DOHH2 (cell line): ENCODE measurements around the gene DYTN.

ENCODE experiments used
- H3F3A ChIP-seq: fragments of 200-600 bp; sonication (generic), shearing (Covaris generic); 2 replicates; pipeline ENCODE4 v1.6.0; 2016; ENCODE audit warnings: antibody characterized with exemption, mild to moderate bottlenecking; ENCODE audit not compliant: control insufficient read depth, insufficient read depth
- H3K27ac ChIP-seq: fragments of 200-600 bp; sonication (generic); 2 replicates; pipeline ENCODE4 v1.5.1; 2014; ENCODE audit warnings: low read depth, mild to moderate bottlenecking, low read length, moderate library complexity
- H3K27me3 ChIP-seq: fragments of 200-600 bp; sonication (generic); 2 replicates; pipeline ENCODE4 v1.6.1; 2014; ENCODE audit warnings: mild to moderate bottlenecking, low read length, mixed read lengths; ENCODE audit not compliant: control insufficient read depth
- H3K36me3 ChIP-seq: fragments of 200-600 bp; sonication (generic); 2 replicates; pipeline ENCODE4 v1.6.1; 2014; ENCODE audit warnings: mild to moderate bottlenecking, low read length, moderate library complexity, mixed read lengths; ENCODE audit not compliant: control insufficient read depth
- H3K4me1 ChIP-seq: fragments of 200-600 bp; sonication (generic); 2 replicates; pipeline ENCODE4 v1.6.1; 2014; ENCODE audit warnings: mild to moderate bottlenecking, low read length, mixed read lengths; ENCODE audit not compliant: control insufficient read depth
- H3K4me2 ChIP-seq: fragments of 200-600 bp; sonication (generic); 2 replicates; pipeline ENCODE4 v1.6.0; 2014; ENCODE audit warnings: mild to moderate bottlenecking, low read length, moderate library complexity
- H3K4me3 ChIP-seq: fragments of 200-600 bp; sonication (generic); 2 replicates; pipeline ENCODE4 v1.5.1; 2014; ENCODE audit warnings: mild to moderate bottlenecking, low read length, mixed read lengths
- H3K79me2 ChIP-seq: fragments of 200-600 bp; sonication (generic); 2 replicates; pipeline ENCODE4 v1.6.1; 2014; ENCODE audit warnings: mild to moderate bottlenecking, low read length, mixed read lengths; ENCODE audit not compliant: control insufficient read depth
- H3K9me2 ChIP-seq: fragments of 200-600 bp; sonication (generic); replicated peaks from 2 replicates; pipeline ENCODE4 v1.6.1; 2014; ENCODE audit warnings: mild to moderate bottlenecking, low read length, mixed read lengths; ENCODE audit not compliant: control insufficient read depth
- H3K9me3 ChIP-seq: fragments of 200-600 bp; sonication (generic); 2 replicates; pipeline ENCODE4 v1.6.1; 2014; ENCODE audit warnings: antibody characterized with exemption, low read length, mixed read lengths; ENCODE audit not compliant: control insufficient read depth, insufficient read depth
- H4K20me1 ChIP-seq: fragments of 200-600 bp; sonication (generic); 2 replicates; pipeline ENCODE4 v1.6.0; 2014; ENCODE audit warnings: low read depth, mild to moderate bottlenecking, antibody characterized with exemption, low read length, moderate library complexity; ENCODE audit not compliant: control insufficient read depth, insufficient read depth
- EZH2phosphoT487 ChIP-seq: fragments of 200-600 bp; sonication (generic); IDR thresholded peaks from 2 replicates; pipeline ENCODE4 v1.6.1; 2017; ENCODE audit warnings: borderline replicate concordance, mild to moderate bottlenecking, antibody characterized with exemption, low read length, moderate library complexity, mixed read lengths
- TF ChIP-seq, protein P1 (sequence below): fragments of 200-600 bp; sonication (generic); IDR thresholded peaks from one replicate; pipeline ENCODE4 v1.5.1; 2014; ENCODE audit warnings: antibody characterized with exemption, mild to moderate bottlenecking, low read depth, low read length; ENCODE audit not compliant: poor library complexity, severe bottlenecking

The DYTN gene, protein sequence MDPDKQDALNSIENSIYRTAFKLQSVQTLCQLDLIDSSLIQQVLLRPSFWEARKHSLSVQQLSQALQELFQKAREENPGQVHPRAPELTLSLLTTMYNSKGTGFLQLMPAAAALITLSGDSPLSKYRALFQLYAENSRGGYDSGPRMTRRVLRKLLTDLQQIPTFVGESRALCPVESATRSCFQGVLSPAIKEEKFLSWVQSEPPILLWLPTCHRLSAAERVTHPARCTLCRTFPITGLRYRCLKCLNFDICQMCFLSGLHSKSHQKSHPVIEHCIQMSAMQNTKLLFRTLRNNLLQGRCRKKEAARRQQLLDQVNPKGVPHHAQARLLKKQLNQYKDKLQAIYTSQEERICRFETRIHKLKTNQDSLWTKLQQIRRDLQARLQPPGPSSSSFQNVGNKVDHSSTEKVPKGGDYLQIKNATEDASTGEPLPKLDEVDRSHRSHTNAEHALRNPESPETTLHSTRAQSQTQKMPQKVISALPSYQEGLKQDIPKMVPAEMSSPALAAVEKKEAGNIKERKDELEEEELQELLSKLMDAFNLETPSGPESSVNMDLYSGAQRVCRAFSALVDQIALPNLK

DNA sequence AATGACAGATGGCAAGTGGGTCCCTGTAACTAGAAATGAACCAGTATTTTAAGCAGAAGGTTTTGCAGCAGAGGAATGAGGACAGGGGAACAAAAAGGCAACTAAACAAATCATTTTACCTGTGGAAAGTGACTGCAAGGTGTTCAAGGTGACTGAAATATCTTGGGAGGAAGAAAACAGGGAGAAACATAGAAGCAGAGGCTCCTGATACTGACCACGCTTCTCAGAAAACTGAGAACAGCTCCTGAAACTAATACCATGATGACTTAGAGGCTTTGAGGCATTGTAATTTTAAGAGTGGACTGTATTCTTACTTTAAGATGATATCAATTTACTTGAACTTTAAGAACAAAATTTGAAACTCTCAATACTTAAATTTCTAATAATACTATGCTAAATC lies at the start of gene DYTN:
Gene DYTN, minus strand, starts transcription at position 101 of the 400 bp plus-strand sequence. CDS start 117 bp downstream, outside the sequence.
- Histone ChIP-seq H4K20me1 (no peaks in the 10 kb centered on the region), H3K27me3 (0 out of 2 replicates have a peak, but pooled peaks cover 2% of the 10 kb centered on the region), H3K9me2 (no peaks in the 10 kb centered on the region), H3F3A (no peaks in the 10 kb centered on the region), H3K36me3 (no peaks in the 10 kb centered on the region), H3K4me1 (no peaks in the 10 kb centered on the region), H3K27ac (no peak within 1 kb of the TSS), H3K4me2 (no peak within 1 kb of the TSS), H3K79me2 (no peaks in the 10 kb centered on the region), H3K9me3 (no peaks in the 10 kb centered on the region), H3K4me3 (no peak within 1 kb of the TSS)
- TF ChIP-seq, protein P1, sequence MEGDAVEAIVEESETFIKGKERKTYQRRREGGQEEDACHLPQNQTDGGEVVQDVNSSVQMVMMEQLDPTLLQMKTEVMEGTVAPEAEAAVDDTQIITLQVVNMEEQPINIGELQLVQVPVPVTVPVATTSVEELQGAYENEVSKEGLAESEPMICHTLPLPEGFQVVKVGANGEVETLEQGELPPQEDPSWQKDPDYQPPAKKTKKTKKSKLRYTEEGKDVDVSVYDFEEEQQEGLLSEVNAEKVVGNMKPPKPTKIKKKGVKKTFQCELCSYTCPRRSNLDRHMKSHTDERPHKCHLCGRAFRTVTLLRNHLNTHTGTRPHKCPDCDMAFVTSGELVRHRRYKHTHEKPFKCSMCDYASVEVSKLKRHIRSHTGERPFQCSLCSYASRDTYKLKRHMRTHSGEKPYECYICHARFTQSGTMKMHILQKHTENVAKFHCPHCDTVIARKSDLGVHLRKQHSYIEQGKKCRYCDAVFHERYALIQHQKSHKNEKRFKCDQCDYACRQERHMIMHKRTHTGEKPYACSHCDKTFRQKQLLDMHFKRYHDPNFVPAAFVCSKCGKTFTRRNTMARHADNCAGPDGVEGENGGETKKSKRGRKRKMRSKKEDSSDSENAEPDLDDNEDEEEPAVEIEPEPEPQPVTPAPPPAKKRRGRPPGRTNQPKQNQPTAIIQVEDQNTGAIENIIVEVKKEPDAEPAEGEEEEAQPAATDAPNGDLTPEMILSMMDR, result no peak
- TF ChIP-seq EZH2phosphoT487, result no peak

DNA sequence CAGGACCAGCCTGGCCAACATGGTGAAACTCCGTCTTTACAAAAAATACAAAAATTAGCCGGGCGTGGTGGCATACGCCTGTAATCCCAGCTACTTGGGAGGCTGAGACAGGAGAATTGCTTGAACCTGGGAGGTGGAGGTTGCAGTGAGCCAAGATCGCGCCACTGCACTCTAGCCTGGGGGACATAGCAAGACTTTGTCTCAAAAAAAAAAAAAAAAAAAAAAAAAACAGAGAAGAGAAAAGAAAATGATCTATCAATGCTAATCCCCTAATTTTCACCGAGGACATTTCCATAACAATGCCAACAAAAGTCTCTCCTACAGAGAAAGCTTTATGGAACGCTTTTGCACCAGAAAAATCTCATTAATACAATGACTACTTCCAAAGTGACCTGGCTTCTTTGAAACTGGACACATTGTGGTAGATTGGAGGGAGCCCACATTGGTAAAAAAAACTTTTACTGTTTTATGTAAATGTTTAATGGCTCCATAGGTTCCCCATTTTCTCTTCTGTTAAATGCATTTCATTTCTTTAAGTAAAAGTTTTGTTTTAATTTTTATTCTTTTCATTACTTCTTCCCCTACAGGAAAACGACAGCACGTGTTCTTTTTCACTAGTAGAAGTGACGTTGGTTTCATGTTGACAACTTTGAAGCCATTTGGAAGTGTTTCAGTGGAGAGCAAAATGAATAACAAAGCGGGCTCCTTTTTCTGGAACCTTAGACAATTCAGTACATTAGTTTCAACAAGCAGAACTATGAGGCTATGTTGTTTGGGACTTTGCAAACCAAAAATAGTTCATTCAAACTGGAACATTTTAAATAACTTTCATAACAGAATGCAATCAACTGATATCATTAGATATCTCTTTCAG lies 48.1 kb upstream of the DYTN start:
- Histone ChIP-seq H3K79me2 (peaks cover 48% of the 10 kb centered on the region), H3K9me2 (no peaks in the 10 kb centered on the region), H3F3A (no peaks in the 10 kb centered on the region), H3K27me3 (no peaks in the 10 kb centered on the region), H3K4me1 (peaks cover 28% of the 10 kb centered on the region), H3K4me3 (peak overlapping the region; percentile 100), H3K4me2 (peak overlapping the region; percentile 95), H3K27ac (no peak overlapping the region), H4K20me1 (no peaks in the 10 kb centered on the region), H3K36me3 (peaks cover 39% of the 10 kb centered on the region), H3K9me3 (no peaks in the 10 kb centered on the region)
- TF ChIP-seq, protein P1, result no peak
- no peak for TF ChIP-seq EZH2phosphoT487

DNA sequence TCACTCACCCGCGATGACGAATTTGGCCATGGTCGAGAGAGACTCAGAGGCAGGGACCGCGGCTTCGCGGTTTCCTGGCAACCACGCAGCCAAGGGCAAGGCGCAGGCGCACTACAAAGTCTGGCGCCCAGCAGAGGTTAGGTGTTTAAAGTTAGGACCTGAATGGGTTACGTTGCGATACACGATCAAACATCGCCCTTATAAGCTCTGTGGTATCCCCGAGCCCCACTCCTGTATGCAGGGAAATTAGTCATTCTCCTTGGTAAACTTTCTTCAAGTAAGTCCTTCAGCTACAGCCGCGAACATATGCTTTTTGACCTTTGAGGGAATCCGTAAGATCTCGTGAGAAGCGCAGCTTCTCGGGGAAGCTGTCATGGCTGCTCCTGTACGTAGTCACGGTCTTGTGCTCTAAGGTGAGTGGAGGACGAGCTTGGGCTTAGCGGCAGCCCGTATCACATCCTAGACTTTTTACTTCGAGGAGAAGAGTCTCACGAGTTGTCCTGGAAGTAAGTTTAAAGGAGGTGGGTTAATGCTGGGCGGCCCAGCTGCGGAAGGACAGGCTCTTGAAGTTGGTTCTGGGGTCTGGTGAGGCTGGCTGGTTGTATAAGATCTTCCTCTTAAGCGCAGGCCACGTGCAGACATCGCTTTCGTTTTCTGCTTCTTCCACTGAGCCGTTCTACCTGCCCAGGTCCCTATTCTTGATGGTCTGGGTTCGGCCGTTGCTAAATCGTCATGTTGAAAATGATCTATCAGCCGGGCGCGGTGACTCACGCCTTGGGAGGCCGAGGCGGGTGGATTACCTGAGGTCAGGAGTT lies 47.3 kb upstream of the DYTN start, which contains the start of the genes FASTKD2 and MDH1B:
Gene FASTKD2, plus strand, starts transcription at position 365 of the 815 bp plus-strand sequence. CDS start 1,088 bp downstream, outside the sequence.
Gene MDH1B, minus strand, starts transcription at position 87 of the 815 bp plus-strand sequence. Its CDS starts 57 bp downstream, at position 30.
- peaks cover 28% of the 10 kb centered on the region for H3K4me1 ChIP-seq
- no peaks in the 10 kb centered on the region for H3K27me3 ChIP-seq
- H3K9me3 ChIP-seq, result no peaks in the 10 kb centered on the region
- H3K4me3 ChIP-seq, result peak within 1 kb of the TSS; percentile 100
- H3K79me2 ChIP-seq, result peaks cover 48% of the 10 kb centered on the region
- no peaks in the 10 kb centered on the region for H3K9me2 ChIP-seq
- no peak for TF ChIP-seq EZH2phosphoT487
- TF ChIP-seq, protein P1, result no peak
- peak within 1 kb of the TSS; percentile 61 for H3K27ac ChIP-seq
- H3F3A ChIP-seq, result no peaks in the 10 kb centered on the region
- H4K20me1 ChIP-seq, result no peaks in the 10 kb centered on the region
- peak within 1 kb of the TSS; percentile 95 for H3K4me2 ChIP-seq
- peaks cover 33% of the 10 kb centered on the region for H3K36me3 ChIP-seq
